Cardiac fibroblast (primary cell): ENCODE measurements around the gene PIP4K2A.
A peak's percentile ranks its signal among the peaks of the same experiment; 100 is the strongest.

ENCODE experiments used
- DNase-seq, 2 donors: peaks; one replicate each; pipeline versions ENCODE4 v3.0.0 to v3.0.0-alpha.2; 2010; ENCODE audit warnings: low read depth in 2 of 2
- H3K4me3 ChIP-seq, 2 donors: replicated peaks in 1 of 2; 1 replicate in 1 of 2; 2 replicates in 1 of 2; pipeline ENCODE4 v1.5.1; 2011; ENCODE audit warnings: low read depth in 2 of 2, low read length in 2 of 2, mild to moderate bottlenecking in 2 of 2, moderate library complexity in 1 of 2
- TF ChIP-seq, protein P1 (sequence below): IDR thresholded peaks from one replicate; pipeline ENCODE4 v1.5.1; 2011; ENCODE audit warnings: low read depth, mild to moderate bottlenecking, low read length, inconsistent platforms

PIP4K2A gene

DNA sequence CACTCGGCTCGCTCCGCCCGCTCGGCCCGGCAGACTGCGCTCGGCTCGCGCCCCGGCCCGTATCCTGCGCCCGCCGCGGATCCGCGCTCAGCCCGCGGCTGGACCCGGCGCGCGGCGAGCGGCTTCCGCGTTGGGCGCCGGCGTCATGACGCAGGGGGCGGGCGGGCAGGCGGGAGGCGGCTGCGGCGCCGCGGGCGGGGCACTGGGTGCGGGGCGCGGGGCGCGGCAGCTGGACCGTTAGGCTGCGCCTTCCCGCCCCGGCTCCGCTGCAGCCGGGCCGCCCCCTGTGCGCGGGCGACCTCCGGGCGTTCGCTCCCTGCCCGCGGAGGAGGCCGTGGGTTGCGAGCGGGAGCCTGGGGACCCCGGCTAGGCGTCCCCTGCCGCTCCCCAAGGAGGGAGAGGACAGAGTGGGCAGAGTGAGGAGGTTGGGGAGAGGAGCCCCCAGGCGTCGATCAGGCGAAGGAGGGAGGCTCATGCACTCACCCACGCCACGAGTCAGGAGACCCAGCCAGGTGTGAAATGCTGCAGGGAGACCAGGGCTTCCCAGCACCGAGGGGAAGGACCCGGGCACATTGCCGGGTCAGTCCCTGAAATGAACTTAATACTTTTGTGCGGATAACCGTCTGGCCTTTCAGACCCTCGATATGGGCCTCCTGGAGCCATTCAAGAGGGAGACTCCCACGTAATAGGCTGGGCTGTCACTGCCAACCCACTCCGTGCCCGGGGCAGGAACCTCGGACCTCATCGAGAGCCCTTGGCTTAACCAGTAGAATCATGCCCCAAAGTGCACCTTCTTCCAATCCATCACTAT is at the start of gene PIP4K2A:
PIP4K2A (minus strand) TSS at position 100 of the 811 bp plus-strand sequence. CDS start 252 bp downstream, outside the sequence.
- TF ChIP-seq, protein P1, sequence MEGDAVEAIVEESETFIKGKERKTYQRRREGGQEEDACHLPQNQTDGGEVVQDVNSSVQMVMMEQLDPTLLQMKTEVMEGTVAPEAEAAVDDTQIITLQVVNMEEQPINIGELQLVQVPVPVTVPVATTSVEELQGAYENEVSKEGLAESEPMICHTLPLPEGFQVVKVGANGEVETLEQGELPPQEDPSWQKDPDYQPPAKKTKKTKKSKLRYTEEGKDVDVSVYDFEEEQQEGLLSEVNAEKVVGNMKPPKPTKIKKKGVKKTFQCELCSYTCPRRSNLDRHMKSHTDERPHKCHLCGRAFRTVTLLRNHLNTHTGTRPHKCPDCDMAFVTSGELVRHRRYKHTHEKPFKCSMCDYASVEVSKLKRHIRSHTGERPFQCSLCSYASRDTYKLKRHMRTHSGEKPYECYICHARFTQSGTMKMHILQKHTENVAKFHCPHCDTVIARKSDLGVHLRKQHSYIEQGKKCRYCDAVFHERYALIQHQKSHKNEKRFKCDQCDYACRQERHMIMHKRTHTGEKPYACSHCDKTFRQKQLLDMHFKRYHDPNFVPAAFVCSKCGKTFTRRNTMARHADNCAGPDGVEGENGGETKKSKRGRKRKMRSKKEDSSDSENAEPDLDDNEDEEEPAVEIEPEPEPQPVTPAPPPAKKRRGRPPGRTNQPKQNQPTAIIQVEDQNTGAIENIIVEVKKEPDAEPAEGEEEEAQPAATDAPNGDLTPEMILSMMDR: no peak
- H3K4me3 ChIP-seq: peak within 1 kb of the TSS; percentile 91 to 99
- DNase-seq: peak; percentile 66 to 86

DNA sequence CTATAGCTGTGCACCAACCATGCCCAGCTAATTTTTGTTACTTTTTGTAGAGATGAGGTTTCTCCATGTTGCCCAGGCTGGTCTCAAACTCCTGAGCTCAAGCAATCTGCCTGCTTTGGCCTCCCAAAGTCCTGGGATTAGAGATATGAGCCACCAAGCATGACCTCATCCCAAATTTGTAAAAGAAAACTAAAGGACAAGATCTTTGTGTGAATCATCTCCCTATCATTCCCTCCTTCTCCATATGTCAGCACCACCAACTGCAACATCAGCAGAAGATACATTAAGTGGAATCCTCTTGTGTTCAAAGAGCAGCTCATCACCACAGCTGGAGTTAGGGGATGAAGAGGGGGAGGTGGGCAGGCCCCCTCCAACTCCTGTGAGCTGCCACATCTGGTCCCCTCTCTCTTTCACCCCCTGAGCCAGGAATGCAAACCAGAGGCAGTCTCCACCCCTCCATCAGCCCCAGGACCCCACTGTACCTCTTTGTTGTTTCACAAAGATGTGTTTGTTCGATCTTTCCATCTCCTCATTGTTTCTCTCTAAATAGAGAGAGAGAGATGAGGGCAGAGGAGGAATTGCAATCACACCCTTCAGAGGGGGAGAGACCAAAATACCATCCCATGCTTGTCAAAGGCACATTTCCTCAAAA is 47.3 kb upstream of the PIP4K2A start:
- DNase-seq: no peak
- TF ChIP-seq, protein P1: no peak
- H3K4me3 ChIP-seq: no peak overlapping the region

DNA sequence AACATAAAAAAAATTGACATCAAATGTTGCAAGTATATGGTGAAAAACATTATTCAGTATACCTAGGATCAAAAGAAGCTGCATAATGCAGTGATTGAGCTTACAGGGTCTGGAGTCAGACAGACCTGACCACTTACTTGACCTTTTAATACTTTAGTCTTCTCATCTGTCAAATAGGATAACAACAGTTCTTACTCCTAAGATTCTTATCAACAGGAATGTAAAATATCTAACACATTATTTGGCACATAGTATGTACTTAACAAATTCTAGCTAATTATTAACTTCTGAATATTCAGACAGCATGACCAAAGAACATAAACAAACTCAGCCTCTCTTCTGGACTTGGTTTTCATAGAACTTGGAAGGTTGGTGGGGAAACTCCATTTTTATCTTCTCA is 45.6 kb upstream of the PIP4K2A start:
- H3K4me3 ChIP-seq: no peak overlapping the region
- TF ChIP-seq, protein P1: no peak
- DNase-seq: no peak

DNA sequence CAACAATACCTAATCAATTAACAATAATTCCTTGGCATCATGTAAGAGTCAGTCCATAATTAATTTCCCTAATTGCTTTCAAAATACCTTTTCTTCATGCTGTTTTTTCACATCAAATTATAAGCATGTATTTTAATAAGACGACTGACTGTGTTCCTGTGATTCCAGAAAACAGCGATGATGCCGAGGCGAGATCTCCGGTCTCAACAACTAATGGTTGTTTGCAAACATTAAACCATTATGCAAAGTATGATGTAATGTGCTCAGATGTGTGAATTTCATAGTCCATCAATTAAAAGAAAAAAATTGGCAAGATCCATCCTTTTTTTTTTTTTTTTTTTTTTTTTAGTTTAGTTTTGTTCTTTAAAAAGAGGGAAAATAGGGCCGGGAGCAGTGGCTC is 44.5 kb upstream of the PIP4K2A start:
- TF ChIP-seq, protein P1: no peak
- no peak overlapping the region for H3K4me3 ChIP-seq
- DNase-seq: no peak

DNA sequence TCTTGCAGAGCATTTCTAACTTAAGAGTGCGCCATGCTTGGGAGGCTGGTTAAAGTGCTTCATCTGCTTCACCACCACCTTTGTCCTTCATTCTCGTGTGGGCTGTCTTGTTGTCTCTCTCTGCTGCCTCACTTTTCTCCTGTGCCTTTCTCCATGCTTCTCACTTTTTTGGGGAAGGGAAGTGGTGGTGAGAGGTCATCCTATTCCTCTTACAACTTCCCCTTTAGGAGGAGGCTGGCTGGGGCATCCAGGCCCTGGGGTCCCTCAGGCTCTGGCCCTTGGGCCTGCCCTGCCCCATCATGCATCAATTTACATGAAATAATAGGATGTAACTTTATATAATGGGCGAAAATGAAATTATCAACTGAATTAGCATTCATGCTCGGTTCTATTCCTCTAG is 39.9 kb upstream of the PIP4K2A start:
- no peak for DNase-seq
- no peak overlapping the region for H3K4me3 ChIP-seq
- TF ChIP-seq, protein P1: no peak

DNA sequence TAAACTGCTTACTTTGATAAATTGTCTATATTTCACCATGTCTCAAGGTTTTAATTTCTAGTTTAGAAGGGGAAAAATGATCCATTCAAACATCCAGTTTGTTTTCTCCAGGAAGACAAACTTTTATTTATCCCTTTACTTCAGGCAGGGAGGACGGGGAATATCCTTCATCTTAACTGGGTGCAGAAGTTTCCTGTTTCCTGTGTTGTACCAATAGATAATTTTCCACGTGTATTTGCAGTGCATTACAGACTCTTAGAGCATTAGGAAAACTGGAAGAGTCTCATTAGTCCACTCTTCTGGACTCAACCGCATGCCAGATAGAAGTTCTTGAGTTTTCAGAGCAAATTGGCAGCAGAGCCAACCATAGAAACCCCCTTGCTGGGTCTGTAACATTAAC is 39.4 kb upstream of the PIP4K2A start:
- TF ChIP-seq, protein P1: no peak
- DNase-seq: no peak
- H3K4me3 ChIP-seq: no peak overlapping the region
